Lung microvascular endothelial cell (primary cell): Measurements from ENCODE around the gene ACOX3. TPM values are rescaled to one million over a fixed set of nuclear protein-coding genes. Genes with fewer than 3 reads are reported as not detected.

ENCODE experiments used
- DNase-seq, 2 donors: peaks; one replicate each; pipeline versions ENCODE4 v3.0.0 to v3.0.0-alpha.2; 2010; ENCODE audit warnings: low read depth in 2 of 2
- total RNA-seq: library from RNA; depleted of rRNA; stranded (reverse); fragments of >200 nt; gene quantifications from 2 replicates; pipeline ENCODE4 v1.2.1, GENCODE V29; 2014

Gene ACOX3
- total RNA-seq, 1 donor from 2014 or later = 22.6 TPM

DNA sequence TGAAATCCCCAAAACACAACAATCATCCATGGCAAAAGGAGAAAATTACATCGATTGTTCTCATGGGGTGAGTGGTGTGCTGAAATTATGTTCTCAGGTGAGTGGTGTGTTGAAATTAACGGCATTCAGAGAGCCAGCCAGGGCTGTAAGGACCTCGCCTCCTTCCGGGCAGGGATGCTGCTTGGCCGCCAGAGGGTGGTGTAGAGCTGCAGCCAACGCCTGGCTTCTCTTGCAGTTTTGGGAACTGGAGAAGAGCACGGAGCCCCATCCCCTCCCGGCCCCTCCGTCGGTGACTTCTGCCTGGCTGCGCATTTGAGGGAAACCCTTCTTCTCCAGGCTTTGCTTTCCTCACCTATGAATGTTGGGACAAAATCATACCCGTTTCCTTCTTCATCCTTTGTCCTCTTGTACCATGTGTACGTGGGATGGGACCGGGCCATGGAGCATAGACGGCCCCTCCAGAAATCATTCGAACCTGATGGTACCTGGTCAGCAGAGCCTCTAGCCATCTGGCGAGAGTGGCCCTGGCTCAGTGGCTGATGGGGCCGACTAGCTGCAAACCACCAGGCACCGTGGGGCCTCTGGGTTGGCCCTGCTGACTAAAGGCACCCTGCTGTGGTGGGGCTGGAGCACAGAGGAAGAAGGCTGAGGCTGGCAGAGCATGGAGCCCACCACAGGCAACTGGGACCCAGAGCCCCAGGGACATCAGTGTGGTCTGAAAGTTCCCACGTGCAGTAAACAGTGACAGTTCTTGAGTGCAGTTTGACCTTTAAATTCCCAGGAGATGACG is 28.4 kb upstream of the ACOX3 start:
- peak; percentile 61 to 73 for DNase-seq

DNA sequence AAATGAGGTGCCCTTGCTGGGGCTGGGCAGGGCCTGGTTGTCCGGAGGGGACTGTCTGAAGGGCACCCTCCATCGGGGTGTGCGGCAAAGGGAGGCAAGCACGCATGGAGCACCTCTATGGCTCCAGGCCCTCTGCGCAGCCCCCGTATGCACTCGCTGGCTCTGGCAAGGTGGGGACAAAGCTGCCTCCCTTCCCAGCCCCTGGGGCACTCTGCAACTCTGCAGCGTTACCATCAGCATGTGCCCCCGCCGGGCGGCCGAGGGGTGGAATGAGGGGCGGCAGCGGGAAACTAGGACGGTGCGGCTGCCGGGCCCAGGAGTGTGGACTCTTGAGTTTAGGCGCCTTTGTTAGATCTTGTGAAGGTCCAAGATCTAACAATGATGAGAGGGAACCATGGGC is 26.5 kb upstream of the ACOX3 start:
- DNase-seq = no peak

DNA sequence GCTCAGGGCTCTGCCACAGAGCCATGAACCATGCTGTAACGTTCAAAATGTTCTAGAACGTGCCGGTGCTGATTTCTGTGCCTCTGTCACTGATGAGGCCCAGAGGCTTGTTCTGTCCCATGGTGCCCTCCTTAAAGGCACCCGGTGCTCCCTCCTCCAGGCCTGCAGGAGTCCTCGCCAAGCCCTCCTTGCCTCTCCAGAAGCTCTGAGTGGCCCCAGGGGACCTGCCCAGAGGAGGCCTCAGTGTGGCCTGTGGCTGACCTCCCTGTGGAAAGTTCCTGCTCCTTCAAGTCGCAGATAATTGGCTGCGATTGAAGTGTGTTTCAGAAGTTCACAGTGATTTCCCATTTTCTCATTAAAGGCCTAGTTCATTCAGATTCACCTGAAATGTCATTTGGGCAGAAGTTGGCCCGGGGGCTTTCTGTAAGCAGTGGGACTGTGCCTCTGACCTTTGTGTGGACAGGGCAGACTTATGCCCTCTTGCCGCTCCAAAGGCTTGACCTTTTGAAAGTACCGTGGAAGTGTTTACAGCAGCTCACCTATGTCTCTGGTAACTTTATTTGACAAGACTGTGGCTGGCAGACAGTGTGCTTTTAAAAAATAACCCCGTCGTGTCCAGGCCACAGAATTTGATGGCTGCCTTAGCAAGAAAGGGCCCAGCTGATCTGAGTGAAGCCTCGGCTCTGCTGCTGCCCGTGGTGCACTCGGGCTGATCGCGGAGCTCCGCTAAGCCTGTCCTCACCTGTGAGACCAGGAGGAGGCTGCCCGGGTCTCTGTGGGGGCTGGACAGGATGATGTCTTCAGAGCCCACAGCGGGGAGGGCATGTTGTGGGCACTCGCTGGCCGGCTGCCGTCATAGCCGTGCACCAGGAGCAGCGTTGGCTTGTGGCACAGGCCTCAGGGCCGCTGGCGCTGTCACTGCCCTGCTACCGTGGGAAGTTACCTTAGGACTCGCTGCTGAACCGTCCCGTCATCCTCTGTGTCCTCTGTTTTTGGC is 25.4 kb upstream of the ACOX3 start:
- no peak for DNase-seq

DNA sequence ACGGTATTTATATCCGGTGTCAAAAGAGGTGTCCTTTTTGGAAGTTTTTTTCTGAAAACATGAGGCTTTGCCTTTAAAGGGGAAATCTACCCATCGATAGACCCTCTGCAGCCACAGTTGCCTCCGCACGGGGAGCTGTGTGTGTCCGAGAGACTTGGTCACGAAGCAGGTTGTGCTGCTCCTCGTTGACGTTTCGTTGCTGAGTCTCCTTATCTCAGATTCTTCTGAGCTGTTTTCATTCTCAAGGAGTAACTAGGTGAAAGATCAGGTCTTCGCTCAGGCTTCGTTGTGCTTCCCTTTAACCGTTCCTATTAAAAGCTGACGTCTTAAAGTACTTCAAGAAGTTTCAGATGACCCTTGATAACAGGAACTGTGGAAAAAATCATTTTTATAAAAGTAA is 23.9 kb upstream of the ACOX3 start:
- DNase-seq = no peak

- no peak for DNase-seq
Measured at GRCh38 chr4:8463811-8464210, 23.3 kb upstream of the ACOX3 start.

- no peak for DNase-seq
Measured at GRCh38 chr4:8461616-8462015, 21.1 kb upstream of the ACOX3 start.

- no peak for DNase-seq
Measured at GRCh38 chr4:8461086-8461485, 20.6 kb upstream of the ACOX3 start.

GRCh38 chr4:8459867-8460445 is 19.4 kb upstream of the ACOX3 start:
- no peak for DNase-seq

GRCh38 chr4:8457646-8458252 is 17.2 kb upstream of the ACOX3 start:
- no peak for DNase-seq

GRCh38 chr4:8453957-8454356 is 13.4 kb upstream of the ACOX3 start:
- no peak for DNase-seq

DNA sequence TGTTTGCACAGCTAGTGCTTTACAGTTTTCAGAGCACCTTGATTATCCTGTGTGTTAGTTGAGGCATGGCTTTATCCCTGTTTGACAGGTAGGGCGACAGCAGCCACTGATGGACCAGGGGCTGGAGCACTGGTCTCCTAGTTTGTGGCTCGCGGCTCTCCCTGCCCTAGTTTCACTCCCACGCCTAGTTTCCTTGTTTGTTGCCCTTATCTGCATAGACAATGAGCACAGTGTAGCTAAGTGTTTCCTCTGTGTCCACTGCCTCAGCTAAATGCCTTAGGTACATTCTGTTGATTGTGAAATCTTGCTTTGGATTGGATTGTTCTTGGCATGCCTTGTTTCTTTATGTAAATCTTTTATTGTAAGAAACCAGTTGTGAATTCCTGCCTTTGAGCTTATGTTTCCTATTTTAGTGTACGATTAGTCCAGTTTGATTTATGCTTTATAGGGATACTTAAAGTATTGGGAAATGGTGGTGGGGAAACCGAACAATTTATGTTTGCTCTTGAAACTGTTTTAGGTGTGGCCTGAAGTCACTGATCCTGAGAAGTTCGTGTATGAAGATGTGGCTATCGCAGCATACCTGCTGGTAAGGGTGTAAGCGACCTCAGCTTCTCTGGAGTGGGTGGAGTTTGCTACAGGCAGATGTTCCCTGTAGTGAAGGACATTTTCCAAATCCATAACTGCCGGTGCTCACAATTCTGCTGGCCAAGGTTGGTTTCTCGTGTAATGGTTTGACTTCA is 11.1 kb upstream of the ACOX3 start:
- DNase-seq = peak; percentile 32 to 43

GRCh38 chr4:8446122-8446521 is 5.6 kb upstream of the ACOX3 start:
- no peak for DNase-seq

GRCh38 chr4:8443801-8444200 is 3.3 kb upstream of the ACOX3 start:
- no peak for DNase-seq

GRCh38 chr4:8442596-8443358 is 2.3 kb upstream of the ACOX3 start:
- no peak for DNase-seq

DNA sequence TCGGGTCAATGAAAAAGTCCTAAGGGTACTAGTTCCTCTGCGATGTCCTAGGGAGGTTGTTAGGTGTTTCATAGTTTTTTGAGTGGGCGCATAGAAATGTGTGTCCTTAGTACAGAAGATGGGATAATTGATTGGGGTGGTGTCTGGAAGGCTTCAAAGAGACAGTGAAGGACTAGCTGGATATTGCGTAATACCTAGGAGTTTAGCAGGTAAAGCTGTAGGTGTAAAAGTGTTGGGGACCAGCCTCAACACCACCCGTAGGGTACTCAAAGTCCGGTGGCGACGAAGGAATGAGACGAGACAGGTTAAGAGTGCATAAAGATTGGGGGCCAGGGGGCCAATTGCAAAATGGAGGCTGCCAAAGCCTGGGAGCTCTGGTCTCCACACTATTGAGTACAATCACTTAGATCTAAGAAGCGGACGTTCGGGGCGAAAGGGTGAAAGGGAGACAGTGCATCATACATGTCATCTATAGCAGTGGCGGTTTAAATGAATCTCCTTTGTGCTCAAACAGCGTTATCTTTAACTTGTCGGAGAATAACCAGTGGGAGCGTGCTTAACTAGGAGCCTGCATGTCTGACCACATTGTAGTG is 1.1 kb upstream of the ACOX3 start:
- no peak for DNase-seq

DNA sequence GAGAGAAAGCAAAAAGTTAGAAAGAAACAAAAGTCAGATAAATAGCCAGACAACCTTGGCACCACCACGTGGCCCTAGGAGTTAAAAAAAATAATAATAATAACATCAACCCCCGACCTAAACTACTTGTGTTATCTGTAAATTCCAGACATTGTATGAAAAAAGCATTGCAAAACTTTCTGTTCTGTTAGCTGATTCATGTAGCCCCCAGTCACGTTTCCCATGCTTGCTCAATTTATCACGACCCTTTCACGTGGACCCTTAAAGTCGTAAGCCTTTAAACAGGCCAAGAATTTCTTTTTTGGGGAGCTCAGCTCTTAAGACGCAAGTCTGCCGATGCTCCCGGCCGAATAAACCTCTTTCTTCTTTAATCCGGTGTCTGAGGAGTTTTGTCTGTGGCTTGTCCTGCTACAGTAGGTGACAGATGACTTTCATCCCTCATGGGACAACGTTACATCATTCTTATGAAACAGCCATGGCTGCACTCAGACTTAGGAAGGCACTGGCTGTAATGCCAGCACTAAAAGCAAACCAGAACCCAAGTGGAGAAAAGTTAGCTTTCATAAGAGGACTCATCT is 520 bp downstream of the ACOX3 start:
- DNase-seq = peak in 1 of 2 donors; percentile 54

DNA sequence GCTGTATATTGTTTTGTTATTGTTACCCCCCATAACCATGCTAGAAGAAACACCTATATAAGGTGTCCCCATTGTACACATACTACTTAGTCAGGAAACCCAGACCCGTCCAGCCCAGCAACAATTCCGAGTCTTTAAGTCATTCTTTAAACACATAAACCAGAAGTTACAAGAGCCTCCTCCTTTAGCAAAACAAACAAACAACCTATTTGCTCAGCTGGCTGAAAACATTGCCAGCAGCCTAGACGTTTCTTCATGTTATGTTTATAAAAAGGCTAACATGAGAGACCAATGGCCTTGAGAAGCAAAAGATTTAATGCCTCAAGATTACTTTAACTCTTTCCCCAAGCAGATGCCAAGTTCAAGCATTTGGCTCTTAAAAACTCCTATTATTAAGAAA is 1.4 kb downstream of the ACOX3 start:
- no peak for DNase-seq

DNA sequence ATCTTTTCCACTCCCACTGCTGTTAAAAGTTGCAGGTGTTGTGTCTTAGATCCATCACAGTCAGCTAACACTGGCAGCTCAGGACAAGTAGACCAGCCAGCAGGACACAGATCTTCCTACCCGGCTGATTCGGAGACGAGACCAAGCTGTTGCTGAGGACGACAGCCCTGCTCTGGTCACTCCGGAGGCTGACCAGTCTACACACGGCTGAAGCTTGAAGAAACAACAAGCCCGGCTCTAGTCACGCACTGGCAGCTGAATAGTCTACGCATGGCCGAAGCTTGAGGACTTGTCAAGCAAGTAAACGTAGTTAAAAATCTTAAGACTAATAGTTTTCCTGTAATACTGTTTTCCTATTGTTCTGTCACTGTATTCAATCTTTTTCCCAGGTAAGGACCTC is 1.8 kb downstream of the ACOX3 start:
- DNase-seq = no peak

DNA sequence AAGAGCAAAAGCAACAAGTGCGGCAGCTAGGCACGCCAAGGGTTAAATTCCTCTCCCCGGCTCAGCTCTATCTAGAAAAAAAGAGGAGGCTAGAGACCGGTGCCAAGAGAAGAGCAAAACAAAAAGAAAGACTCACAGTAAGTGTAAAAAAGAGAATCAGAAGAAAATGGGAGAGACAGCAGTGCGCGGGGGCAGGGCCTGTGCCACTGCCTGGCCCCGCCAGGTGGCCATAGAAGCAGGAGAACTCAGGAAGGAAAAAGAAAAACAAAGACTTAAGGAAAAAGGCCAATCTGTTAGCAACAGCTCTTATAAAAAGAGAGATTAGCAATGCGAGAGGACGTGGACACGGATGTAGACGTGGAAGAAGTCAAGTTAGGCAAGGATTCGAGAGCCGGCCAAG is 3.2 kb downstream of the ACOX3 start:
- peak; percentile 25 to 39 for DNase-seq
